HepG2 (cell line): ENCODE data around the gene CCDC85C. TPM values are rescaled to one million over a fixed set of nuclear protein-coding genes. Genes with fewer than 3 reads are reported as not detected.

Experiments
- ATAC-seq: fragments of 200-7000 bp; cut with Tn5 transposase; 3 replicates; pipeline ENCODE4 v1.9.1; 2020; ENCODE audit warnings: mild to moderate bottlenecking, moderate library complexity
- BruUV-seq: library from RNA; stranded (reverse); fragments of 400-500 nt; replicated peaks from 2 replicates; lab custom pipeline; 2021; lab: Mats Ljungman, UMichigan
- CTCF ChIA-PET: fragments of 300-600 bp; formaldehyde crosslinking; extraction: SDS; loops from one replicate; lab custom pipeline; 2021; ENCODE audit warnings: low total read pairs, inconsistent platforms, low intra/inter-chr PET ratio; lab: Yijun Ruan, JAX
- POLR2A ChIA-PET: fragments of 350-600 bp; sonication (Branson Sonifier 250); formaldehyde crosslinking; loops from one replicate; lab custom pipeline; 2020; ENCODE audit warnings: antibody characterized with exemption, inconsistent platforms; lab: Yijun Ruan, JAX
- DNase-seq: peaks from one replicate; pipeline ENCODE4 v3.0.0-alpha.2; 2015; ENCODE audit warnings: low spot score
- FAIRE-seq: peaks from 3 replicates; lab custom pipeline; 2011; peaks lifted over from hg19 to GRCh38; lab: Jason Lieb, UNC
- H2AFZ ChIP-seq: one replicate; pipeline ENCODE4 v1.6.1; 2011; ENCODE audit warnings: low read length, inconsistent platforms
- H3K27ac ChIP-seq: fragments of 300-600 bp; 3 replicates; pipeline ENCODE4 v1.8.0; 2011; ENCODE audit warnings: mixed run types, mild to moderate bottlenecking, mixed read lengths, low read length, inconsistent platforms; ENCODE audit not compliant: insufficient read depth; ENCODE audit errors: extremely low read length
- H3K27me3 ChIP-seq, 2 experiments: fragments of 200-600 bp in 1 of 2; 2 replicates in 1 of 2; 3 replicates in 1 of 2; pipeline versions ENCODE4 v1.6.0 to v1.8.0; 2011; ENCODE audit warnings: low read length in 2 of 2, mild to moderate bottlenecking in 2 of 2, moderate library complexity in 2 of 2, inconsistent platforms in 1 of 2; ENCODE audit not compliant: insufficient read depth in 2 of 2, control insufficient read depth in 1 of 2
- H3K36me3 ChIP-seq, 2 experiments: fragments of 200-600 bp in 1 of 2; replicated peaks in 1 of 2; 2 replicates in 1 of 2; 3 replicates in 1 of 2; pipeline versions ENCODE4 v1.5.1 to v1.8.0; 2011; ENCODE audit warnings: low read length in 2 of 2, inconsistent platforms in 1 of 2; ENCODE audit not compliant: insufficient read depth in 2 of 2, control insufficient read depth in 1 of 2
- H3K4me1 ChIP-seq: 2 replicates; pipeline ENCODE4 v1.5.1; 2012; ENCODE audit warnings: low read length, inconsistent platforms; ENCODE audit not compliant: insufficient read depth
- H3K4me2 ChIP-seq: 2 replicates; pipeline ENCODE4 v1.6.0; 2011; ENCODE audit warnings: low read depth, low read length, inconsistent platforms
- H3K4me3 ChIP-seq, 3 experiments: fragments of 200-600 bp in 1 of 3; sonication (generic), shearing (Covaris generic) in 1 of 3; replicated peaks in 1 of 3; 2 replicates each; pipeline ENCODE4 v1.5.1; 2011 to 2016; ENCODE audit warnings: low read length in 3 of 3, inconsistent platforms in 2 of 3, low read depth in 2 of 3, mild to moderate bottlenecking in 2 of 3, control low read depth in 1 of 3, mixed read lengths in 1 of 3; ENCODE audit not compliant: insufficient read depth in 1 of 3
- H3K79me2 ChIP-seq: one replicate; pipeline ENCODE4 v1.6.1; 2011; ENCODE audit warnings: low read length, inconsistent platforms; ENCODE audit not compliant: insufficient read depth
- H3K9ac ChIP-seq: 2 replicates; pipeline ENCODE4 v1.6.0; 2011; ENCODE audit warnings: mild to moderate bottlenecking, low read depth, low read length, inconsistent platforms; ENCODE audit not compliant: insufficient read depth
- H3K9me3 ChIP-seq: 2 replicates; pipeline ENCODE4 v1.5.1; 2012; ENCODE audit warnings: mild to moderate bottlenecking, low read length
- H4K20me1 ChIP-seq: 2 replicates; pipeline ENCODE4 v1.6.0; 2011; ENCODE audit warnings: inconsistent platforms, mild to moderate bottlenecking, low read length, moderate library complexity; ENCODE audit not compliant: insufficient read depth
- AGO2 ChIP-seq: fragments of 200-400 bp; formaldehyde crosslinking; optimal IDR thresholded peaks from 2 replicates; pipeline ENCODE3; 2017; ENCODE audit warnings: mild to moderate bottlenecking, low read depth, low read length, moderate library complexity
- REL ChIP-seq: sonication (generic); formaldehyde crosslinking; conservative IDR thresholded peaks from 2 replicates; pipeline ENCODE4 v1.8.0; 2022; ENCODE audit warnings: mild to moderate bottlenecking, missing genetic modification reagents, moderate library complexity
- REXO4 ChIP-seq: sonication (generic); formaldehyde crosslinking; IDR thresholded peaks from 2 replicates; pipeline ENCODE4 v1.8.0; 2022; ENCODE audit warnings: missing genetic modification reagents, mild to moderate bottlenecking, borderline replicate concordance
- THAP9 ChIP-seq: sonication (generic); formaldehyde crosslinking; IDR thresholded peaks from 2 replicates; pipeline ENCODE4; 2020; ENCODE audit warnings: missing genetic modification reagents, mild to moderate bottlenecking, borderline replicate concordance
- ZFP36 ChIP-seq: fragments of 150-350 bp; IDR thresholded peaks from 2 replicates; pipeline ENCODE4 v1.6.1; 2018; ENCODE audit warnings: borderline replicate concordance, low read length, low read depth; ENCODE audit not compliant: partially characterized antibody
- ZFX ChIP-seq: sonication (generic); formaldehyde crosslinking; IDR thresholded peaks from 2 replicates; pipeline ENCODE4 v1.4.0; 2020; ENCODE audit warnings: mild to moderate bottlenecking, low read depth, missing genetic modification reagents, moderate library complexity
- ZNF878 ChIP-seq: sonication (generic); formaldehyde crosslinking; IDR thresholded peaks from 2 replicates; pipeline ENCODE4 v1.8.1; 2023; ENCODE audit warnings: mild to moderate bottlenecking, missing genetic modification reagents, moderate library complexity
- WGBS: methylation state at CpG from one replicate; pipeline ENCODE4 v1.1.6; 2017; ENCODE audit warnings: low lambda C conversion rate; 5-methylcytosine and 5-hydroxymethylcytosine counted together
- in situ Hi-C: cut with HindIII; loops from 2 replicates; pipeline ENCODE4 v1.10.0; 2017; ENCODE audit warnings: low pct_unique_long_range_greater_than_20kb; ENCODE audit not compliant: extremely low pct_ligation_motif_present
- intact Hi-C: fragments of 100-400 bp; cut with micrococcal nuclease; formaldehyde crosslinking; loops from one replicate; pipeline ENCODE4 v1.10.0; 2022; ENCODE audit not compliant: unreplicated experiment
- polyA plus RNA-seq, 8 experiments: library from polyadenylated mRNA; depleted of rRNA in 3 of 8; stranded (reverse) in 7 of 8; unstranded in 1 of 8; fragments of >200 nt; fragmentation: Illumina TruSeq in 4 of 8; extraction: Trizol in 4 of 8; gene quantifications; 2 replicates each; pipeline versions ENCODE4 v1.2.1 to v1.2.3, GENCODE V29; 2011 to 2016; ENCODE audit warnings: low read depth in 4 of 8, missing spikeins in 1 of 8, mixed read lengths in 1 of 8; ENCODE audit not compliant: insufficient read depth in 1 of 8
- total RNA-seq, 5 experiments: library from RNA; depleted of rRNA; stranded (reverse); fragments of >200 nt; fragmentation: Illumina TruSeq; extraction: Trizol; gene quantifications; 2 replicates each; pipeline ENCODE4 v1.2.3, GENCODE V29; 2016; ENCODE audit warnings: low read depth in 1 of 5

CCDC85C gene
- total and polyA plus RNA-seq, 2 of the 13 experiments (the other 11 are each of a cell fraction or from before 2014, with no cell fraction given), result 18.8 to 43.8 TPM

DNA sequence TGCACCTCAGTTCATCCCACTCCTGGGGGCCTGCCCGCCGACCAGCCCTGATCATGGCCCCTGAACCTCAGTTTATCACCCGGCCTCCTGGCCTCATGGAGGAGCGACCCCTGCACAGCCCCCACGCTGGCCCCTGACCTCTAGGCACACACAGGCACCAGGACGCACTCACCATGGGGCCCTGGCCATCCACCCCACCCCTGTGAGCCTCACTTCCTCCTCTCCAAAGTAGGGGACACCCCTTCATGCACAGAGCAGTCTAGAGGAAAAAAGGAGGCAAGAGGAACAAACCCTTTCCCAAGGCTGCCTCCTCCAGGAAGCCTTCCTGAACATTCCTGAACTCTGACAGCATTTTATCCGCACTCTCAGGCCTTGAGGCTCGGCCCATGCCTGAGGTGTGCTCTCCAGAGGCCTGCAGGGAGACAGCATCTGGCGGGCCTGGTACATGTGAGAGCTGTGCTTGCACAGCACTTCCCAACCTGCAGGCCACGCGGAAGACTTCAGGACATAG is 83.4 kb downstream of the CCDC85C start:
- ChIA-PET POLR2A (interaction anchor here (1.4 kb wide), 1 partner anchor 32 kb away, joined by 3 read pairs; no protein-coding TSS in a partner anchor), CTCF (no interaction called here)
- Histone ChIP-seq H4K20me1 (peaks cover 24% of the 10 kb centered on the region; the same call in 1 of the 2 replicates), H3K27ac (no peak overlapping the region), H3K9me3 (no peaks in the 10 kb centered on the region), H2AFZ (no peak overlapping the region), H3K27me3 (no peaks in the 10 kb centered on the region), H3K4me3 (no peak overlapping the region), H3K9ac (no peak overlapping the region), H3K36me3 (peaks cover 8 to 22% of the 10 kb centered on the region in 2 experiments; a peak in 4 of 5 replicates), H3K4me2 (no peak overlapping the region), H3K79me2 (peaks cover 6% of the 10 kb centered on the region), H3K4me1 (peaks cover 21% of the 10 kb centered on the region)
- in situ Hi-C loops, result loop anchor here (5.0 to 10.0 kb wide), 2 partner anchors 112 to 364 kb away; no protein-coding TSS in a partner anchor
- ATAC-seq, result no peak
- WGBS, result 96% methylated on average over 5 of the region's 11 CpGs
- no TSS peak for BruUV-seq
- TF ChIP-seq ZNF878 (CRISPR knock-in tag), result no peak
- TF ChIP-seq THAP9 (CRISPR knock-in tag), result no peak
- no peak for TF ChIP-seq REXO4 (CRISPR knock-in tag)
- TF ChIP-seq ZFX (CRISPR knock-in tag), result no peak
- peak; percentile 27 for TF ChIP-seq AGO2
- no peak for TF ChIP-seq REL (CRISPR knock-in tag)
- TF ChIP-seq ZFP36, result peak; percentile 83
- no peak for DNase-seq
- intact Hi-C loops, result no loop called here
- no peak for FAIRE-seq
